WERI-Rb-1 (cell line): ENCODE results near the gene CBFB.

Experiments used
- DNase-seq: peaks from one replicate; pipeline ENCODE4 v3.0.0-alpha.2; 2020
- H3K27ac ChIP-seq: fragments of 250-450 bp; sonication (Bioruptor Pico); 2 replicates; pipeline ENCODE4 v1.5.1; 2020; ENCODE audit warnings: mild to moderate bottlenecking, moderate library complexity
- H3K27me3 ChIP-seq: fragments of 250-450 bp; sonication (Bioruptor Pico); 2 replicates; pipeline ENCODE4 v1.5.1; 2021; ENCODE audit warnings: mild to moderate bottlenecking, low read depth, moderate library complexity; ENCODE audit not compliant: insufficient read depth, severe bottlenecking
- H3K36me3 ChIP-seq: fragments of 250-450 bp; sonication (Bioruptor Pico); 2 replicates; pipeline ENCODE4 v1.5.1; 2020; ENCODE audit warnings: mild to moderate bottlenecking, moderate library complexity
- H3K4me3 ChIP-seq: 2 replicates; pipeline ENCODE4 v1.5.1; 2011; ENCODE audit warnings: low read depth, mild to moderate bottlenecking, control low read depth, low read length
- H3K9me3 ChIP-seq: fragments of 250-450 bp; sonication (Bioruptor Pico); 2 replicates; pipeline ENCODE4 v1.5.1; 2021; ENCODE audit warnings: mild to moderate bottlenecking, moderate library complexity; ENCODE audit not compliant: severe bottlenecking
- CTCF ChIP-seq: IDR thresholded peaks from 2 replicates; pipeline ENCODE4 v1.5.1; 2011; ENCODE audit warnings: low read depth, mild to moderate bottlenecking, control low read depth, inconsistent platforms, low read length

Gene CBFB

GRCh38 chr16:67150047-67150832 lies 121.3 kb downstream of the CBFB start:
- peak; percentile 11; the same call in 1 of the 2 replicates for TF ChIP-seq CTCF
- peaks cover 34% of the 10 kb centered on the region for H3K36me3 ChIP-seq
- no peaks in the 10 kb centered on the region for H3K27me3 ChIP-seq
- H3K9me3 ChIP-seq: no peaks in the 10 kb centered on the region
- DNase-seq: no peak
- peak overlapping the region; percentile 55 for H3K4me3 ChIP-seq
- peak overlapping the region; percentile 70 for H3K27ac ChIP-seq
